OCI-LY7 (cell line): Measurements from ENCODE around the gene KNCN.

ENCODE experiments used
- EZH2phosphoT487 ChIP-seq: fragments of 200-600 bp; sonication (generic); IDR thresholded peaks from 2 replicates; pipeline ENCODE4 v1.6.1; 2018; ENCODE audit warnings: low read depth, borderline replicate concordance, mild to moderate bottlenecking, mixed run types, antibody characterized with exemption, low read length, moderate library complexity, mixed read lengths
- TF ChIP-seq, protein P1 (sequence below): fragments of 200-600 bp; sonication (generic); conservative IDR thresholded peaks from 2 replicates; pipeline ENCODE4 v1.5.1; 2014; ENCODE audit warnings: mild to moderate bottlenecking, antibody characterized with exemption, low read length, moderate library complexity, mixed read lengths

DNA sequence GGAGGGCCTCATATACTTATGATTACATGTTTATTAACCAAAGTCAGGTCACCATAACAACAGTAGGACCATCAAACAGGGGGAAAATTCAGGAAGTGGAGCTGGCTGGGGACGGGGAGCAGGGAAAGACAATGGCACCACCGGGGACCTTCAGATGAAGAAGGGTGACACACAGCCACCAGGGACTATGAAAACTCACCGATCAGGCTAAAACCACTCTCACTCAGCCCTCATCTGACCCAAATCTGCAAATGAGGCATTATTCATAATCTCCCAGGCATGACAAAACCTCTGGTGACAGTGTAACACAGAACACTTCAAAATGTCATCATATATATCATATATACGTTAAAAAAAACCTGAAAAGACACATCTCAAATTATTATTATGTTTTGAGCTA lies 41.4 kb upstream of the KNCN start:
- TF ChIP-seq, protein P1, sequence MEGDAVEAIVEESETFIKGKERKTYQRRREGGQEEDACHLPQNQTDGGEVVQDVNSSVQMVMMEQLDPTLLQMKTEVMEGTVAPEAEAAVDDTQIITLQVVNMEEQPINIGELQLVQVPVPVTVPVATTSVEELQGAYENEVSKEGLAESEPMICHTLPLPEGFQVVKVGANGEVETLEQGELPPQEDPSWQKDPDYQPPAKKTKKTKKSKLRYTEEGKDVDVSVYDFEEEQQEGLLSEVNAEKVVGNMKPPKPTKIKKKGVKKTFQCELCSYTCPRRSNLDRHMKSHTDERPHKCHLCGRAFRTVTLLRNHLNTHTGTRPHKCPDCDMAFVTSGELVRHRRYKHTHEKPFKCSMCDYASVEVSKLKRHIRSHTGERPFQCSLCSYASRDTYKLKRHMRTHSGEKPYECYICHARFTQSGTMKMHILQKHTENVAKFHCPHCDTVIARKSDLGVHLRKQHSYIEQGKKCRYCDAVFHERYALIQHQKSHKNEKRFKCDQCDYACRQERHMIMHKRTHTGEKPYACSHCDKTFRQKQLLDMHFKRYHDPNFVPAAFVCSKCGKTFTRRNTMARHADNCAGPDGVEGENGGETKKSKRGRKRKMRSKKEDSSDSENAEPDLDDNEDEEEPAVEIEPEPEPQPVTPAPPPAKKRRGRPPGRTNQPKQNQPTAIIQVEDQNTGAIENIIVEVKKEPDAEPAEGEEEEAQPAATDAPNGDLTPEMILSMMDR = no peak
- TF ChIP-seq EZH2phosphoT487 = no peak
